DND-41 (cell line): ENCODE results near the gene CCDC178.

ENCODE experiments used
- ATAC-seq: fragments of 200-7000 bp; cut with Tn5 transposase; 3 replicates; pipeline ENCODE4 v1.9.1; 2021; ENCODE audit warnings: low read depth; ENCODE audit not compliant: insufficient read depth
- DNase-seq: peaks from one replicate; pipeline ENCODE4 v3.0.0-alpha.2; 2020
- H2AFZ ChIP-seq: 2 replicates; pipeline ENCODE4 v1.6.0; 2012; ENCODE audit warnings: low read depth, low read length
- H3K27ac ChIP-seq: 2 replicates; pipeline ENCODE4 v1.5.1; 2012; ENCODE audit warnings: low read length, inconsistent platforms
- H3K27me3 ChIP-seq: fragments of 200-600 bp; sonication (generic); 2 replicates; pipeline ENCODE4 v1.6.0; 2012; ENCODE audit warnings: low read length, mild to moderate bottlenecking, inconsistent platforms; ENCODE audit not compliant: insufficient read depth, poor library complexity
- H3K36me3 ChIP-seq: 2 replicates; pipeline ENCODE4 v1.5.1; 2012; ENCODE audit warnings: low read length, inconsistent platforms; ENCODE audit not compliant: insufficient read depth
- H3K4me1 ChIP-seq: 2 replicates; pipeline ENCODE4 v1.5.1; 2012; ENCODE audit warnings: mild to moderate bottlenecking, low read length; ENCODE audit not compliant: insufficient read depth
- H3K4me2 ChIP-seq: 2 replicates; pipeline ENCODE4 v1.6.0; 2012; ENCODE audit warnings: mild to moderate bottlenecking, moderate library complexity, low read length, inconsistent platforms; ENCODE audit not compliant: insufficient read depth
- H3K4me3 ChIP-seq, 2 experiments: fragments of 200-600 bp in 1 of 2; shearing (Covaris generic) in 1 of 2; 2 replicates each; pipeline ENCODE4 v1.5.1; 2012 to 2016; ENCODE audit warnings: inconsistent platforms in 2 of 2, low read length in 2 of 2, mild to moderate bottlenecking in 2 of 2, low read depth in 1 of 2, moderate library complexity in 1 of 2
- H3K79me2 ChIP-seq: 2 replicates; pipeline ENCODE4 v1.6.0; 2012; ENCODE audit warnings: low read length, inconsistent platforms; ENCODE audit not compliant: insufficient read depth
- H3K9ac ChIP-seq: 2 replicates; pipeline ENCODE4 v1.6.0; 2012; ENCODE audit warnings: low read depth, mild to moderate bottlenecking, inconsistent platforms, low read length, moderate library complexity
- H3K9me3 ChIP-seq: 2 replicates; pipeline ENCODE4 v1.5.1; 2012; ENCODE audit warnings: low read length, moderate library complexity, mild to moderate bottlenecking, inconsistent platforms; ENCODE audit not compliant: insufficient read depth, severe bottlenecking
- H4K20me1 ChIP-seq: 2 replicates; pipeline ENCODE4 v1.6.0; 2012; ENCODE audit warnings: low read length; ENCODE audit not compliant: insufficient read depth
- CTCF ChIP-seq: IDR thresholded peaks from 2 replicates; pipeline ENCODE4 v1.5.1; 2012; ENCODE audit warnings: borderline replicate concordance, low read length, moderate library complexity, mild to moderate bottlenecking; ENCODE audit not compliant: poor library complexity, severe bottlenecking; ENCODE audit errors: extremely low read depth
- EZH2 ChIP-seq: IDR thresholded peaks from 3 replicates; pipeline ENCODE4 v1.6.1; 2012; ENCODE audit warnings: borderline replicate concordance, low read depth, mild to moderate bottlenecking, moderate library complexity, low read length, inconsistent platforms; ENCODE audit not compliant: severe bottlenecking

The CCDC178 gene

GRCh38 chr18:33334781-33335180, 105.7 kb downstream of the CCDC178 start:
- Histone ChIP-seq H3K4me3 (no peak overlapping the region), H4K20me1 (no peaks in the 10 kb centered on the region), H3K27ac (no peak overlapping the region), H3K9me3 (no peaks in the 10 kb centered on the region), H3K79me2 (no peaks in the 10 kb centered on the region), H3K4me1 (no peaks in the 10 kb centered on the region), H3K4me2 (no peak overlapping the region), H3K27me3 (no peaks in the 10 kb centered on the region), H3K36me3 (no peaks in the 10 kb centered on the region), H2AFZ (no peak overlapping the region), H3K9ac (no peak overlapping the region)
- TF ChIP-seq CTCF (no peak), EZH2 (no peak)
- no peak for DNase-seq
- ATAC-seq: no peak

DNA sequence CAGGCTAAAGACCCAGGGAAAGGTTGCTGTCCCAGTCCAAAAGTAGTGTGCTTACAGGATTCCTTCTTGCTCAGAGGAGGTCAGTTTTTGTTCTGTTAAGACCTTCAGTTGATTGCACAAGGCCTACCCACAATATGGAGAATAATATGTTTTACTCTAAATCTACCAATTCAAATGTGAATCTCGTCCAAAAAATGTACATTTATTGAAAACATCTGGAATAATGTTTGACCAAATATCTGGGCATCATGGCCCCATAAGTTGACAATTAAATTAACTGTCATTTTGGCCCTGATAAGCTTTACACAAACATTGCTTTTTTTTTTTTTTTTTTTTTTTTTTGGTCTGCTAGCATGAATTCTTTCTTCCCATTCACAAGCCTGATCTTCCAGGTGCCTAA, 109.8 kb downstream of the CCDC178 start:
- Histone ChIP-seq H3K36me3 (no peaks in the 10 kb centered on the region), H3K4me1 (no peaks in the 10 kb centered on the region), H2AFZ (no peak overlapping the region), H3K79me2 (no peaks in the 10 kb centered on the region), H3K27me3 (no peaks in the 10 kb centered on the region), H3K4me2 (no peak overlapping the region), H3K4me3 (no peak overlapping the region), H3K9me3 (no peaks in the 10 kb centered on the region), H3K9ac (no peak overlapping the region), H3K27ac (no peak overlapping the region), H4K20me1 (no peaks in the 10 kb centered on the region)
- no peak for TF ChIP-seq EZH2
- TF ChIP-seq CTCF: no peak
- DNase-seq (no peak), ATAC-seq (no peak)

- ATAC-seq (no peak), DNase-seq (no peak)
- Histone ChIP-seq H3K36me3 (no peaks in the 10 kb centered on the region), H3K27ac (no peak overlapping the region), H3K79me2 (no peaks in the 10 kb centered on the region), H3K9me3 (no peaks in the 10 kb centered on the region), H3K4me2 (no peak overlapping the region), H3K4me3 (no peak overlapping the region), H4K20me1 (no peaks in the 10 kb centered on the region), H3K9ac (no peak overlapping the region), H3K4me1 (no peaks in the 10 kb centered on the region), H2AFZ (no peak overlapping the region), H3K27me3 (no peaks in the 10 kb centered on the region)
- no peak for TF ChIP-seq CTCF
- TF ChIP-seq EZH2: no peak
Observed at GRCh38 chr18:33326975-33327374, 113.5 kb downstream of the CCDC178 start.

GRCh38 chr18:33317640-33318039, 122.9 kb downstream of the CCDC178 start:
- H3K4me3 ChIP-seq: no peak overlapping the region
- no peak overlapping the region for H3K27ac ChIP-seq
- H3K4me2 ChIP-seq: no peak overlapping the region
- H3K36me3 ChIP-seq: no peaks in the 10 kb centered on the region
- no peaks in the 10 kb centered on the region for H3K79me2 ChIP-seq
- H3K9ac ChIP-seq: no peak overlapping the region
- H3K27me3 ChIP-seq: no peaks in the 10 kb centered on the region
- no peaks in the 10 kb centered on the region for H3K9me3 ChIP-seq
- DNase-seq (no peak), ATAC-seq (no peak)
- H2AFZ ChIP-seq: no peak overlapping the region
- no peaks in the 10 kb centered on the region for H4K20me1 ChIP-seq
- no peaks in the 10 kb centered on the region for H3K4me1 ChIP-seq
- TF ChIP-seq CTCF: no peak
- TF ChIP-seq EZH2: no peak
